DOHH2 (cell line): ENCODE results near the gene PDE4DIP.
"Not testable (repeated sequence)": the region's sequence is repeated elsewhere in the genome, so short reads cannot be mapped to it uniquely, and the experiment has no call there.

ENCODE experiments used
- EZH2phosphoT487 ChIP-seq: fragments of 200-600 bp; sonication (generic); IDR thresholded peaks from 2 replicates; pipeline ENCODE4 v1.6.1; 2017; ENCODE audit warnings: borderline replicate concordance, mild to moderate bottlenecking, antibody characterized with exemption, low read length, moderate library complexity, mixed read lengths
- TF ChIP-seq, protein P1 (sequence below): fragments of 200-600 bp; sonication (generic); IDR thresholded peaks from one replicate; pipeline ENCODE4 v1.5.1; 2014; ENCODE audit warnings: antibody characterized with exemption, mild to moderate bottlenecking, low read depth, low read length; ENCODE audit not compliant: poor library complexity, severe bottlenecking

DNA sequence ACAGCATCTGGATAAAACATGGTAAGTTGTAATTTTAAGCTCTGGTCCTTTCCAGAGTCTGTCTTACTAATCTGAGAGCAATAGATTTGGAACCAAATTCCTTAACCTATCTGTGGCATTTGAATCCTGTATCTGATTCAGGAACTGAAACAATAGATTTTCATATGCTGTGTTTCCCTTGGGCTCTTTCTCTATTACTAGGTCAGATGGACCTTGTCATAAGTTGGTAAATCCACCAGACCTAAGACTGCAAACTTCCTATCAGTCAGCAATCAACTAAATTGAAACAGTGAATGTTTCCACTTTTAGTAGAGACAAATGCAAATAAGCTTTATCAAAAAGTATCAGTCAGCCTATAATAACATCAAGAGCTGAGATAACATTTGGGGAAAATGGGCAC, 85.0 kb downstream of the PDE4DIP start:
- TF ChIP-seq, protein P1, sequence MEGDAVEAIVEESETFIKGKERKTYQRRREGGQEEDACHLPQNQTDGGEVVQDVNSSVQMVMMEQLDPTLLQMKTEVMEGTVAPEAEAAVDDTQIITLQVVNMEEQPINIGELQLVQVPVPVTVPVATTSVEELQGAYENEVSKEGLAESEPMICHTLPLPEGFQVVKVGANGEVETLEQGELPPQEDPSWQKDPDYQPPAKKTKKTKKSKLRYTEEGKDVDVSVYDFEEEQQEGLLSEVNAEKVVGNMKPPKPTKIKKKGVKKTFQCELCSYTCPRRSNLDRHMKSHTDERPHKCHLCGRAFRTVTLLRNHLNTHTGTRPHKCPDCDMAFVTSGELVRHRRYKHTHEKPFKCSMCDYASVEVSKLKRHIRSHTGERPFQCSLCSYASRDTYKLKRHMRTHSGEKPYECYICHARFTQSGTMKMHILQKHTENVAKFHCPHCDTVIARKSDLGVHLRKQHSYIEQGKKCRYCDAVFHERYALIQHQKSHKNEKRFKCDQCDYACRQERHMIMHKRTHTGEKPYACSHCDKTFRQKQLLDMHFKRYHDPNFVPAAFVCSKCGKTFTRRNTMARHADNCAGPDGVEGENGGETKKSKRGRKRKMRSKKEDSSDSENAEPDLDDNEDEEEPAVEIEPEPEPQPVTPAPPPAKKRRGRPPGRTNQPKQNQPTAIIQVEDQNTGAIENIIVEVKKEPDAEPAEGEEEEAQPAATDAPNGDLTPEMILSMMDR: not testable (repeated sequence)
- not testable (repeated sequence) for TF ChIP-seq EZH2phosphoT487
